Lower leg skin (tissue), 4 donors: ENCODE measurements around the gene KCTD7. TPM values are rescaled to one million over a fixed set of nuclear protein-coding genes. Genes with fewer than 3 reads are reported as not detected.
"Not testable (repeated sequence)": the region's sequence is repeated elsewhere in the genome, so short reads cannot be mapped to it uniquely, and the experiment has no call there.

Experiments used
- DNase-seq, 2 donors: peaks; one replicate each; pipeline ENCODE4 v3.0.0-alpha.2; 2019; ENCODE audit warnings: low spot score in 2 of 2
- H3K4me3 ChIP-seq: fragments of 200-600 bp; sonication (generic); 2 replicates; pipeline ENCODE4 v1.5.1; 2017; ENCODE audit warnings: mild to moderate bottlenecking, low read depth; ENCODE audit not compliant: poor library complexity, severe bottlenecking
- POLR2A ChIP-seq, 2 donors: fragments of 450-650 bp; IDR thresholded peaks; one replicate each; pipeline ENCODE4 v1.6.1; 2016 to 2017; ENCODE audit warnings: antibody characterized with exemption in 2 of 2, mild to moderate bottlenecking in 1 of 2, moderate library complexity in 1 of 2
- WGBS, 2 donors: methylation state at CpG; one replicate each; pipeline ENCODE4 v1.1.5; 2018; 5-methylcytosine and 5-hydroxymethylcytosine counted together
- intact Hi-C: fragments of 100-400 bp; cut with DNase I; formaldehyde crosslinking; loops from one replicate; pipeline ENCODE4 v1.15.0; 2023; ENCODE audit warnings: low total_unique reads
- total RNA-seq, 4 donors: library from RNA; depleted of rRNA; stranded (reverse); fragments of >200 nt; gene quantifications; one replicate each; pipeline ENCODE4 v1.1.0, GENCODE V29; 2016
- TF ChIP-seq, protein P1 (sequence below), 3 donors: fragments of 450-650 bp; IDR thresholded peaks; one replicate each; pipeline ENCODE4 v1.5.1; 2016; ENCODE audit warnings: antibody characterized with exemption in 3 of 3, mild to moderate bottlenecking in 3 of 3, moderate library complexity in 2 of 3

The KCTD7 gene
- total RNA-seq, 4 donors from 2014 or later = 5.1 to 8.2 (median 6.1) TPM

DNA sequence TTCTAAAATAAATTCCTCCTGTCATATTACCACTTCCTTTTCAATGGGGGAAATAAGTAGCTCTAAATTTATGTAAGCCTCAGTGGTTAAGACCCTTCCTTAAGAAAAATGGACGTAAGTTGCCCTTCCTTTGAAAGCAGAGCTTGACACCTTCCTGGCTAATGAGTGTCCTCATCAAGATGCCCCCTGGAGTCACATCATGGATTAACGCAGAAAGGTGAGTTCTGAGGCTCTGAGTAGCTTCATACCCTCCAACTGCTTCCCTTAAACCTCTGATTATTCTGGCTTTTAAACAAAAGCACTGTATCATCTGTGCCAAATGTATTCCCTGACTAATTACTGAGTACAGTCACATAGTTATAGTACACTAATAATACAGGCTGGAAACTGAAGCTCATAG, 14.7 kb downstream of the KCTD7 start:
- WGBS, 2 donors = 88% methylated on average over 2 of the region's 2 CpGs
- DNase-seq = no peak
- intact Hi-C loops = no loop called here
- TF ChIP-seq, protein P1, sequence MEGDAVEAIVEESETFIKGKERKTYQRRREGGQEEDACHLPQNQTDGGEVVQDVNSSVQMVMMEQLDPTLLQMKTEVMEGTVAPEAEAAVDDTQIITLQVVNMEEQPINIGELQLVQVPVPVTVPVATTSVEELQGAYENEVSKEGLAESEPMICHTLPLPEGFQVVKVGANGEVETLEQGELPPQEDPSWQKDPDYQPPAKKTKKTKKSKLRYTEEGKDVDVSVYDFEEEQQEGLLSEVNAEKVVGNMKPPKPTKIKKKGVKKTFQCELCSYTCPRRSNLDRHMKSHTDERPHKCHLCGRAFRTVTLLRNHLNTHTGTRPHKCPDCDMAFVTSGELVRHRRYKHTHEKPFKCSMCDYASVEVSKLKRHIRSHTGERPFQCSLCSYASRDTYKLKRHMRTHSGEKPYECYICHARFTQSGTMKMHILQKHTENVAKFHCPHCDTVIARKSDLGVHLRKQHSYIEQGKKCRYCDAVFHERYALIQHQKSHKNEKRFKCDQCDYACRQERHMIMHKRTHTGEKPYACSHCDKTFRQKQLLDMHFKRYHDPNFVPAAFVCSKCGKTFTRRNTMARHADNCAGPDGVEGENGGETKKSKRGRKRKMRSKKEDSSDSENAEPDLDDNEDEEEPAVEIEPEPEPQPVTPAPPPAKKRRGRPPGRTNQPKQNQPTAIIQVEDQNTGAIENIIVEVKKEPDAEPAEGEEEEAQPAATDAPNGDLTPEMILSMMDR (IDR thresholded peaks at IDR 0.05) = no peak
- no peak for TF ChIP-seq POLR2A (IDR thresholded peaks at IDR 0.05)
- no peak overlapping the region for H3K4me3 ChIP-seq

DNA sequence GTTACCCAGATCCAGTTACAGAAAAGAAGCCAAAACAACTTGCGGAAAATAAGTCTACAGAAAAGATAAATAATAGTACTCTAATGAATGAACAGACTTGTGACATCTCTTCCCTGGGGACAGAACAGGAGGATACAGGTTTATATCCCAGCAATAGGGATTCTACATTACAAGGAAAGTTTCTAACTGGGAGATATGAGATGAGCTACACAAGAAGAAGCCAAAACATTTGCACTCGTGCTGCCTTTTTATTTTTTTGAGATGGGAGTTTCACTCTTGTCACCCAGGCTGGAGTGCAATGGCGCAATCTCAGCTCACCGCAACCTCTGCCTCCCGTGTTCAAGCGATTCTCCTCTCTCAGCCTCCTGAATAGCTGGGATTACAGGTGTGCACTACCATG, 22.3 kb downstream of the KCTD7 start:
- DNase-seq, intact Hi-C loops, H3K4me3 ChIP-seq: not testable (repeated sequence)
- 71 to 75% methylated on average over 6 of the region's 6 CpGs for WGBS, 2 donors

DNA sequence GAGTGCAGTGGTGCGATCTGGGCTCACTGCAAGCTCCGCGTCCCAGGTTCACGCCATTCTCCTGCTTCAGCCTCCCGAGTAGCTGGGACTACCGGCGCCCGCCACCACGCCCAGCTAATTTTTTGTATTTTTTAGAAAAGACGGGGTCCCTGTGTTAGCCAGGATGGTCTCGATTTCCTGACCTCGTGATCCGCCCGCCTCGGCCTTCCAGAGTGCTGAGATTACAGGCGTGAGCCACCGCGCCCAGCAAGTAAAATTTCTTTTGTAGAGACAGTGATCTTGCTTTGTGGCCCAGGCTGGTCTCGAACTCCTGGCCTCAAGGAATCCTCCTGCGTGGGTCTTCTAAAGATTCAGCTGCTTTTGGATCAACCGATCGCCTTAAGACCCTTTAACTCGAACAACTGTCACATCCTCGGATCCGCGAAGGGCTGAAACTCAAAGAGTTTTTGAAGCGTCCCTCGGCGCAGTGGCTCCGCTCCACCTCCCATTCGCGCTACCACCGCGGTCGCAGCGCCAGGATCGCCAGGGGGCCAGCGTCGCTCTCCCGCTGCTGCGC, 25.1 kb downstream of the KCTD7 start:
- intact Hi-C loops, DNase-seq: not testable (repeated sequence)
- whole genome bisulfite sequencing, 2 donors = 8 to 9% methylated on average over 41 of the region's 41 CpGs
- peak overlapping the region; percentile 81 for H3K4me3 ChIP-seq

DNA sequence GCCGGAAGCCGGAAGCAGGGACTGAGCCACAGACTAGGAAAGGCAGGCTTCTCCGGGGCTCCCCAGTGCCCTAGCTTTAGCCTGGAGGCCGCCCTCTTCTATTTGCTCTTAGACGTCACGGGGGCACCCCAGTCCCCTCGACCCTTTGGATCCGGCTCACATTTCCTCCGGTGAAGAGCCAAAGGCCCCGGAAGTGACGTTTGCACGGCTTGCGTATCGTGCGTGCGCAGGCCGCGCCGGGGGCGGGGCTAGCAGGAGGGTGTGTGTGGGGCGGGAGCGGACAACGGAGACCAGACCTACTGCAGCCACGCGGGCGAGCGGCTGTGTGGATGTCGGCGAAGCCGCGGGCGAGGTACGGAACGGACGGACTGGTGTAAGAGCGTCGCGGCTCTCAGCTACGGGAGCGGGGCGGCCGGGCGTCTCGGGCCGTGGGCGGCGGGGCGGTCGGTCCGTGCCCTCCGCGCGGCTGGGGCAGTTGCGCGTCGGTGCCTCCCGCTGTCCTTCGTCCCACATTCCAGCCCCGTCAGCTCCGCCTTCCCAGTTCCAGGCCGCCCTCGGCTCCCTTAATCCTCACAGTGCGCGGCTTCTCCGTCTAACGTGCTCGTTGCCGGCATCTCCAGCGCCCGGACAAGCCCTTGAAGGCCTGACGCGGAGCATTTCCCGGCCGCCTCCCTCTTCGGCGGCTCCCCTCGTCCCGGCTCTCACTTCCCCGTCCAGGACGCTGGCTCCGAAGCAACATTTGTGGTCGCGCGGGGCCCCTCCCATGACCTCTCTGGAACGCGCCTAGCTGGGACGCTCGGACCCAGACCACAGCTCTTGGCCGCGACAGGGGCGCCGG, 25.8 kb downstream of the KCTD7 start:
- DNase-seq = peak; percentile 98 to 100

DNA sequence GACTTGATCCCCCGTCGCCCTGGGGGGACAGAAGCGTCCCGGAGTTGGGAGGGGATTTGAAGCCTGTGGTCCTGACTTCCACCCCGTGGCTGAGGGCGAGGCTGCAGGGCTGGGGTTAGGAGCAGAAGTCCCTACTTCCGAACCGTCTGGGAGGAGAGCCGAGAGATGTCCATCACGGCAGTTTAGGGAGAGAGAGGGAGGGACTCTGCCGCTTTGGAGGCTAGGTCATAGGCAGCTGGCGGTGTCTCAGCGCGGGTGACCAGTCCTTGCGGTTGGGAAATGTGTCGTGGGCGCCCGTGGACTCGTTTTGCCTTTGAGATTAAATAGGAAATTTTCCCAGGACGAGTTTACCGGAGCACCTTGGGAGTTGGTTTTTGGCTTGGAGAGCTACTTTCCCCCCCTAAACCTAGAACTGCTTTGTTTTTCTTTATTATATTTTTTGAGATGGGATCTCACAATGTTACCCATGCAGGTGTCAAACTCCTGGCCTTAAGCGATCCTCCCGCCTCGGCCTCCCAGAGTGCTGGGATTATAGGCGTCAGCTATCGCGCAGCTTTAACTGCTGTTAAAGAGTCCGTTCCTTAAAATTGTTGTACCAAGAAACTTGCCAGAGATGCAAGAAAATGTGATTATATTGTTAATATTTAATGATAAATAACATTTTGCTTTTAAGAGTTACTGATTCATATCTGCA, 26.6 kb downstream of the KCTD7 start:
- WGBS, 2 donors = 6 to 9% methylated on average over 23 to 28 of the region's 28 CpGs
- DNase-seq = peak in 1 of 2 donors; percentile 42
- intact Hi-C loops = not testable (repeated sequence)
- H3K4me3 ChIP-seq = peak overlapping the region; percentile 81

More for the DNA sequence above, 25.8 kb downstream of the KCTD7 start:
- 0 to 1% methylated on average over 56 to 72 of the region's 92 CpGs for WGBS, 2 donors
- peak overlapping the region; percentile 81 for H3K4me3 ChIP-seq
- TF ChIP-seq POLR2A (IDR thresholded peaks at IDR 0.05) = peak in 1 of 2 donors; percentile 78
- TF ChIP-seq, protein P1 (IDR thresholded peaks at IDR 0.05) = no peak
- intact Hi-C loops = no loop called here

DNA sequence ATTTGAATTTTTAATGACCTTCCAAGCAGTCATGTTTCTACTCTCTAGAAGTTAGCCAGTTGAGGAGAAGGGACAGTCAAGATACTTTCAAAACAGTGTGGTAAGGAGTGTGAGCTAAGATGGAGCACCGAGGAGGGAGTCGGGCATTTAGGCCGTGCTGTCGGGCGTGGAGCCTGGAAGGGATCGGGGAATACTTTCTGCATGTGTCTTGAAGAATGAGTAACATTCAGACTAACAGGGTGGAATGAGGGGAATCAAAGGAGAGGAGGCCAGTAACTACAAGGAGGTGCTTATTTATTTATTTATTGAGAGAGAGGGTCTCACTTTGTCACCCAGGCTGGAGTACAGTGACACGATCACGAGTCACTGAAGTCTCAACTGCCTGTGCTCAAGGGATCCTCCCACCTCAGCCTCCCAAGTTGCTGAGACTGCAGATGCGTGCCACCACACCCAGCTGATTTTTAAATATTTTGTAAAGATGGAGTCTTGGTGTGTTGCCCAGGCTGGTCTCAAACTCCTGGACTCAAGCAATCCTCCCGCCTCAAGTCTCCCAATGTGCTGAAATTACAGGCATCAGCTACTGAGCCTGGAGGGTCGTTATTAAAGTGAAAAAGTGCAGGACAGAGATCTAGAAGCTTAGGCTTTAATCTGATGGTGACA, 27.3 kb downstream of the KCTD7 start:
- DNase-seq, H3K4me3 ChIP-seq, intact Hi-C loops: not testable (repeated sequence)
- WGBS, 2 donors = 30 to 40% methylated on average over 11 of the region's 11 CpGs

DNA sequence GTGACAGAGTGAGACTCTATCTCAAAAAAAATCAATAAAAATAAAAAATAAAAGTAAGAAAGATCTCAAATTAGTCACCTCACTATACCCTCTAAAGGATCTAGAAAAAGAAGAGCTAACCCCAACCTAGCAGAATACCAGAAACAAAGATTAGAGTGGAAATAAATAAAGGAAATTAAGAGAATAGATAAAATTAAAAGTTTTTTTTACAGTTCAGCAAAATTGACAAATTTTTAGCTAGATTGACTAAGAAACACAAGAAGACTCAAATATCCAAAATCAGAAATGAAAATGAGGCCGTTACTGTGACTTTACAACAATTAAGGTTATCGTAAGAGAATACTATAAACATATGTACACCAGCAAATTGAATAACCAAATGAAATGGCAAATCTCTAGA, 29.1 kb downstream of the KCTD7 start:
- intact Hi-C loops = no loop called here
- TF ChIP-seq POLR2A (IDR thresholded peaks at IDR 0.05) = no peak
- TF ChIP-seq, protein P1 (IDR thresholded peaks at IDR 0.05) = no peak
- no peak overlapping the region for H3K4me3 ChIP-seq
- no peak for DNase-seq
- WGBS, 2 donors = 48 to 80% methylated on average over 2 of the region's 2 CpGs
